Measurements from ENCODE around the gene ZNF618. TPM values are rescaled to one million over a fixed set of nuclear protein-coding genes. Genes with fewer than 3 reads are reported as not detected.

Gene ZNF618
- total RNA-seq, 1 experiment from 2014 or later: not detected

DNA sequence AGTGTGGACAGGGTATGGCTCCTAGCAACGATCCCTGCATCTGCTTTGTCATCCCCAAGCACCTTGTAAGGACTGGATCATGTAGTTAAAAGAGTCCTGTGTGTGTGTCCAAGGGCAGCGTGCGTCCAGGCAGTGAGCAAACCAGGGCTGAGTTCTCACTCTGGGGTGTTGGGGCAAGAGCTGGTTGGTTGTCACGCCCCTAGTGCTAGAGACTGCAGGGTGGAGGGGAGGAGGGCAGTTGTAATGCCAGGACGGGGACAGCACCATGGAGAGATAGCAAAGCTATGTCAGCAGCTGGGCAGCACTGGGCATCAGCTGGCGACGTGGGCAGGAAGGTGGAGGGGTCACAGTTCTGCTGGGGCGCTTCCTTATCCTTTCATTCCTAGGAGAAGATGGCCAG lies 100.8 kb downstream of the ZNF618 start:
- H4K20me1 ChIP-seq (ENCODE audit: insufficient read depth, low read depth, low read length): no peaks in the 10 kb centered on the region
- no peak overlapping the region for H3K27ac ChIP-seq (ENCODE audit: low read length)
- H3K9me3 ChIP-seq (ENCODE audit: low read length): no peaks in the 10 kb centered on the region
- H3K36me3 ChIP-seq (ENCODE audit: insufficient read depth, low read length): no peaks in the 10 kb centered on the region
- no peak overlapping the region for H3K4me3 ChIP-seq (ENCODE audit: low read length)
- no peaks in the 10 kb centered on the region for H3K9me2 ChIP-seq (replicated peaks; ENCODE audit: insufficient read depth, low read length)
- DNase-seq: no peak
- H2AFZ ChIP-seq (ENCODE audit: low read length): no peak overlapping the region
- no peak overlapping the region for H3K9ac ChIP-seq (ENCODE audit: low read length)
- no peak overlapping the region for H3K4me2 ChIP-seq (ENCODE audit: low read depth, low read length, poor library complexity, severe bottlenecking)
- H3K27me3 ChIP-seq (ENCODE audit: low read length): peaks cover 4% of the 10 kb centered on the region; the same call in 1 of the 2 replicates
- no peaks in the 10 kb centered on the region for H3K79me2 ChIP-seq (ENCODE audit: low read length)
- H3K4me1 ChIP-seq (ENCODE audit: low read length): no peaks in the 10 kb centered on the region

DNA sequence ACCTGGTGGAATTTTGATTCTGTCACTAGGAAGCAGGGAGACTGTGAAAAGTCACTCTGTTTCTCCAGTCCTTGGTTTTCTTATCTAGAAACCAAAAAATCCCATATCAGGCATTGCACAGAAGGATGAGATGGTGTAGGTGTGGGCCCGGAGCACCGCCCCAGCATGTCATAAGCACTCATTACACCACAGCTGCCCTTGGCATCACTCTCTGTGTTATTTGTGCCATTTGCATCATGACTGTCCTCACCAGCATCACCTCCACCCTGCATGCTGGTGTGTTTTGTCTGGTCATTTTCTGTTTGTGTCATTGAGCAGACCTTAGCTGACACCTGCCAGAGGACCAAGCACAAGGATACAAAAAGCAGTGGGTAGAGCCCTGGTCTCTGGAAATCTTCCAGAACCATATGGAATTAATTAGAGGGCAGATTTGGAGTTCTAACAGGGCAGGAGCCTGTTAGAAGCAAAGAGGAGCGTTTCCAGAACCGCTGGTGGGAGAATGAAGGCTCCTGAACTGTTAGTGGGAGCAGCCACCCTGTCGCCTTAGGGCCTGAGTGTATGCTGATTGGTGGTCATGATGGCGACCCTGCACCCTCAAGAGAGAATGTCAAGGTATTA lies 102.7 kb downstream of the ZNF618 start:
- H3K9me2 ChIP-seq (replicated peaks; ENCODE audit: insufficient read depth, low read length): no peaks in the 10 kb centered on the region
- H2AFZ ChIP-seq (ENCODE audit: low read length): no peak overlapping the region

DNA sequence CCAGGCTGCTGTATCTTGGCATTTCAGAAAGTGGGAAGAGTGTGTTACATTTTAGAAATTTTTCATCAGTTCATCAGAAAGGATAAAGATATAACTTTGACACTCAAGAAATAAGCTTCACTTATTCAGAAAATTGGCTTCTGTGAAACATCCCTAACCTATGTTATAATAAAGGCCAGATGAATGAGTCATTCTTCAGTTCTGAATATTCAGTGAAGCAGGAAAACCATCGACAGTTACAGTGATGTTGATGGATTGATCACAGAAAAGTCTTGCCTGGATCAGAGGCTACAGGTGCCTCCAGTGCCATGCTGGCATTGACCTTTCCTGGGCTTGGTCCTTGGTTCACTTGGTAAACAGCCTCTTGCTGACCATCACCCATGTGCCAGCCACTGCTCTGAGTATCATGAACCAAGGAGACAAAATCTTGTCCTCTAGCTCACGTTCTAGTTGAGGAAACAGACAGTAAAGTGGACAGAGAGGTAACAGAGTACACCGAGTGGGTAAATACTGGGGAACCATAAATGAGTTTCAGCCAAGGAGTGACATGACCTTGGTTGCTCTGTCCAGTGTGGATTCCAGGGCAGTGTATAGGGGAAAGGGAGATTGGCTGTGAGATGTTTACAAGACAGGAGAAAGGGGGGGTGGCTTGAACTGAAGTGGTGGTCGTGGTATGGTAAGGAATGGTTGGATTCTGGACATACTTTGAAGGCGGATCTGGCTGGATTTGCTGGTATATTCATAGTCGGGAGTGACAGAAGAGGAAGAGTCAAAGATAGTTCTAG lies 103.4 kb downstream of the ZNF618 start:
- Histone ChIP-seq H3K4me2 (ENCODE audit: low read depth, low read length, poor library complexity, severe bottlenecking) (no peak overlapping the region), H3K36me3 (ENCODE audit: insufficient read depth, low read length) (no peaks in the 10 kb centered on the region), H3K4me3 (ENCODE audit: low read length) (no peak overlapping the region), H3K9me2 (replicated peaks; ENCODE audit: insufficient read depth, low read length) (no peaks in the 10 kb centered on the region), H3K9me3 (ENCODE audit: low read length) (no peaks in the 10 kb centered on the region), H3K79me2 (ENCODE audit: low read length) (no peaks in the 10 kb centered on the region), H3K9ac (ENCODE audit: low read length) (no peak overlapping the region), H3K27me3 (ENCODE audit: low read length) (peaks cover 4% of the 10 kb centered on the region; the same call in 1 of the 2 replicates), H3K4me1 (ENCODE audit: low read length) (no peaks in the 10 kb centered on the region), H4K20me1 (ENCODE audit: insufficient read depth, low read depth, low read length) (no peaks in the 10 kb centered on the region), H3K27ac (ENCODE audit: low read length) (no peak overlapping the region), H2AFZ (ENCODE audit: low read length) (no peak overlapping the region)
- DNase-seq: no peak

More for the DNA sequence above, 102.7 kb downstream of the ZNF618 start:
- H3K27ac ChIP-seq (ENCODE audit: low read length): no peak overlapping the region
- no peak overlapping the region for H3K4me3 ChIP-seq (ENCODE audit: low read length)
- H4K20me1 ChIP-seq (ENCODE audit: insufficient read depth, low read depth, low read length): no peaks in the 10 kb centered on the region
- no peaks in the 10 kb centered on the region for H3K79me2 ChIP-seq (ENCODE audit: low read length)
- H3K4me1 ChIP-seq (ENCODE audit: low read length): no peaks in the 10 kb centered on the region
- H3K9me3 ChIP-seq (ENCODE audit: low read length): no peaks in the 10 kb centered on the region
- no peak overlapping the region for H3K4me2 ChIP-seq (ENCODE audit: low read depth, low read length, poor library complexity, severe bottlenecking)
- peaks cover 4% of the 10 kb centered on the region; the same call in 1 of the 2 replicates for H3K27me3 ChIP-seq (ENCODE audit: low read length)
- H3K9ac ChIP-seq (ENCODE audit: low read length): no peak overlapping the region
- DNase-seq: no peak
- H3K36me3 ChIP-seq (ENCODE audit: insufficient read depth, low read length): no peaks in the 10 kb centered on the region

DNA sequence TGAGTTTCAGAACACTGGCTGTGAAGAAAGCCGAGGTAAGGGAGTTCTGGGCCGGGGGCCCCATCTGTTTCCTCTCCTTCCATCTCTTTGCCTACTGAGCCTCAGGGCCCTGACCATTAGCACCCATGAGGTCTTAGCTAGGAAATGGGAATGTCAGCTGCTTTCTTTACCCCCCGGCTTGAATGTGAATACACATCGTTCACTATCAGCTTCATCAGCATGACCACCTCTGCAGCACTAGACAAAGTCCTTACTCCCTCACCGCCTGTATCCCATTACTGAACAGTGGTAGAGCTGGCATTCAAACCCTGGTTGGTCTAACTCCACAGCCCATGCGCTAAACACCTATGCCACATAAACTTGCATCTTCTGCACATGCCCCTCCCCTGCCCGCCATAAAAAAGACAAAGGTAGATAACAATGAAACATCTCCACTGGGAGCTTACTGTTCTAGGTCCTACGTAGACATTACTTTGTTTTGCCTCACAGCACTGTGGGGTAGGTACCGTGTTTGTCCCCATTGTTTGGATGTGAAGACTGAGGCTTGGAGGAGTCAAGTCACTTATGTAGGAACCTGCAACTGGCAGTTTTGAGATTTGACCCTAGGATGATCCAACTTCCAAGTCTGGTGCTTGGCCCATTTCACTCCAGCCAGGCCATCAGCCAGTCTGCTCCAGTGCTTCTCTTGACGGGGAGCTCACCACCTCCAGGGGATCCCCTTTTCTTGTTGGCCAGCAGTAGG lies 108.7 kb downstream of the ZNF618 start:
- H3K4me2 ChIP-seq (ENCODE audit: low read depth, low read length, poor library complexity, severe bottlenecking): no peak overlapping the region
- no peak overlapping the region for H3K4me3 ChIP-seq (ENCODE audit: low read length)
- no peaks in the 10 kb centered on the region for H3K9me2 ChIP-seq (replicated peaks; ENCODE audit: insufficient read depth, low read length)
- H3K36me3 ChIP-seq (ENCODE audit: insufficient read depth, low read length): no peaks in the 10 kb centered on the region
- H3K27ac ChIP-seq (ENCODE audit: low read length): no peak overlapping the region
- DNase-seq: no peak
- H3K4me1 ChIP-seq (ENCODE audit: low read length): no peaks in the 10 kb centered on the region
- no peaks in the 10 kb centered on the region for H3K9me3 ChIP-seq (ENCODE audit: low read length)
- 0 out of 2 replicates have a peak, but pooled peaks cover under 1% of the 10 kb centered on the region for H3K27me3 ChIP-seq (ENCODE audit: low read length)
- no peaks in the 10 kb centered on the region for H4K20me1 ChIP-seq (ENCODE audit: insufficient read depth, low read depth, low read length)
- no peak overlapping the region for H2AFZ ChIP-seq (ENCODE audit: low read length)
- H3K9ac ChIP-seq (ENCODE audit: low read length): no peak overlapping the region
- H3K79me2 ChIP-seq (ENCODE audit: low read length): no peaks in the 10 kb centered on the region

DNA sequence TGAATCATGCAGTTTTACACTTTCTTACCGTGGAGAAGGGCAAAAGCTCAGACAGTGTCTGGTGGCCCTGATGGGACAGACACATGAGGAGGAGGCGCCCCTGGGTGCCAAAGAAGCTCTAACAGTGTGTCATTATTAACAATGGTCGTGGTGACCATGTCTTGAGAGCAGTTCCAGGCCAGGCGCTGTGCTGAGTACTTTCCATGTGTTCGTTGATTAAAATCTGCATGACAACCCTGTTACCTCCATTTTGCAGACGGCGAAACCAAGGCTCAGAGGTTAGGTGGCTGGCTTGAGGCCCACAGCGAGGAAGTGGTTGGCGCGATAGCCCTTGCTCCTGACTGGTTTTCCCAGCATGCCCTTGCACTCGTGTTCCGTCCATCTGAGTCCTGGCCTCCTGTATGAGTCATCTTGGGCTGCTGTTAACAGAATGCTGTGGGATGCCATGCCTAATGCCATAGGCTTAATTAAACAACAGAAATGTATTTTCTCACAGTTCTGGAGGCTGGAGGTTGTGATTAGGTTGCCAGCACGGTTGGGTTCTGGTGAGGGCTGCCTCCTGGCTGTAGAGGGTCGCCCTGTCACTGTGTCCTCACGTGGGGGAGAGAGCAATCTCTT lies 110.0 kb downstream of the ZNF618 start:
- H3K79me2 ChIP-seq (ENCODE audit: low read length): no peaks in the 10 kb centered on the region
- H3K4me3 ChIP-seq (ENCODE audit: low read length): no peak overlapping the region
- H3K9ac ChIP-seq (ENCODE audit: low read length): no peak overlapping the region
- no peaks in the 10 kb centered on the region for H4K20me1 ChIP-seq (ENCODE audit: insufficient read depth, low read depth, low read length)
- no peaks in the 10 kb centered on the region for H3K4me1 ChIP-seq (ENCODE audit: low read length)
- DNase-seq: no peak
- no peaks in the 10 kb centered on the region for H3K27me3 ChIP-seq (ENCODE audit: low read length)
- H3K36me3 ChIP-seq (ENCODE audit: insufficient read depth, low read length): no peaks in the 10 kb centered on the region
- H2AFZ ChIP-seq (ENCODE audit: low read length): no peak overlapping the region
- no peak overlapping the region for H3K4me2 ChIP-seq (ENCODE audit: low read depth, low read length, poor library complexity, severe bottlenecking)
- no peaks in the 10 kb centered on the region for H3K9me2 ChIP-seq (replicated peaks; ENCODE audit: insufficient read depth, low read length)
- H3K9me3 ChIP-seq (ENCODE audit: low read length): no peaks in the 10 kb centered on the region
- no peak overlapping the region for H3K27ac ChIP-seq (ENCODE audit: low read length)

DNA sequence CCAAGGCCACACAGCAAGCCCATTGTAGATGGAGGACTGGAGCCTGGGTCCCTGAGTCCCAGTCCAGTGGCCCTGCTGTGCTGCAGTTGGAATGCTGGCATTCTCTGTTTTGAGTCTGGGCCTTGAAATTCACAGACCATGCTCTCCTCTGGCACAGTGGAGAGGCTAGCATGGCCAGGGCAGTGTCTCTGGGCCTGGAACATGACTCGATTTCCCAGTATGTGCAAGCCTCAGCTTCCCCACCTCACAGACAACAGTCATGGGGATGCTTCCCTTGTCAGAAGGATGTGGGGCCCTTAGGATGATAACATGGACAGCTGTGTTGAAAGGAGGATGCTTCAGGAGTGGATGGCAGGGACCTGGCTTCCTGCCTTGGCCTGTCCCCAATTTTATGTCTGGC lies 110.8 kb downstream of the ZNF618 start:
- H3K4me1 ChIP-seq (ENCODE audit: low read length): no peaks in the 10 kb centered on the region
- no peaks in the 10 kb centered on the region for H3K27me3 ChIP-seq (ENCODE audit: low read length)
- no peaks in the 10 kb centered on the region for H3K9me2 ChIP-seq (replicated peaks; ENCODE audit: insufficient read depth, low read length)
- H2AFZ ChIP-seq (ENCODE audit: low read length): no peak overlapping the region
- H3K27ac ChIP-seq (ENCODE audit: low read length): no peak overlapping the region
- no peak overlapping the region for H3K4me2 ChIP-seq (ENCODE audit: low read depth, low read length, poor library complexity, severe bottlenecking)
- H3K4me3 ChIP-seq (ENCODE audit: low read length): no peak overlapping the region
- H4K20me1 ChIP-seq (ENCODE audit: insufficient read depth, low read depth, low read length): no peaks in the 10 kb centered on the region
- DNase-seq: no peak
- H3K9me3 ChIP-seq (ENCODE audit: low read length): no peaks in the 10 kb centered on the region
- H3K36me3 ChIP-seq (ENCODE audit: insufficient read depth, low read length): no peaks in the 10 kb centered on the region
- no peaks in the 10 kb centered on the region for H3K79me2 ChIP-seq (ENCODE audit: low read length)
- no peak overlapping the region for H3K9ac ChIP-seq (ENCODE audit: low read length)

DNA sequence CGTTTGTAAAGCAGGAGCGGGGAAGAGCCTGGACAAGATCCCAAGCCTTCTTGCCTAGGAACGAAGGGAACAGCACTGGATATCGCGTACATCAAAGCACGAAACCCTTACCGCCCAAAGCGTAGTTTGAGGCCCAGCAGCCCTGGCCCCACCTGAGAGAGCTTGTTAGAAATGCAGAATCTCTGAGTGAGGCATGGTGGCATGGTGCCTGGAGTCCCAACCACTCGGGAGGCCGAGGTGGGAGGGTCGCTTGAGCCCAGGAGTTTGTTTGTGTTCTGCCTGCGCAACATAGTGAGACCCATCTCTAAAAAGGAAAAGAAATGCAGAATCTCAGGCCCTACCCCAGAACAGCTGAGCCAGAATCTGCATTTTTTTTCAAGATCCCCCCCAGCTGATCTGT lies 111.4 kb downstream of the ZNF618 start:
- no peak for DNase-seq
- Histone ChIP-seq H3K9ac (ENCODE audit: low read length) (no peak overlapping the region), H3K27ac (ENCODE audit: low read length) (no peak overlapping the region), H3K9me3 (ENCODE audit: low read length) (no peaks in the 10 kb centered on the region), H2AFZ (ENCODE audit: low read length) (no peak overlapping the region), H4K20me1 (ENCODE audit: insufficient read depth, low read depth, low read length) (no peaks in the 10 kb centered on the region), H3K9me2 (replicated peaks; ENCODE audit: insufficient read depth, low read length) (no peaks in the 10 kb centered on the region), H3K4me1 (ENCODE audit: low read length) (no peaks in the 10 kb centered on the region), H3K4me3 (ENCODE audit: low read length) (no peak overlapping the region), H3K36me3 (ENCODE audit: insufficient read depth, low read length) (no peaks in the 10 kb centered on the region), H3K27me3 (ENCODE audit: low read length) (no peaks in the 10 kb centered on the region), H3K79me2 (ENCODE audit: low read length) (no peaks in the 10 kb centered on the region), H3K4me2 (ENCODE audit: low read depth, low read length, poor library complexity, severe bottlenecking) (no peak overlapping the region)

Data from Karpas-422 (cell line).